Parathyroid adenoma (tissue), 2 donors: ENCODE results near the gene CACHD1.

Experiments used
- H2AFZ ChIP-seq: fragments of 300-600 bp; sonication (generic); one replicate; pipeline ENCODE4 v1.7.0; 2017; ENCODE audit warnings: antibody characterized with exemption, mild to moderate bottlenecking
- H3K27ac ChIP-seq: fragments of 300-600 bp; sonication (generic); one replicate; pipeline ENCODE4 v1.7.0; 2017
- H3K27me3 ChIP-seq: fragments of 300-600 bp; sonication (generic); one replicate; pipeline ENCODE4 v1.7.0; 2017; ENCODE audit warnings: low read length; ENCODE audit not compliant: control insufficient read depth, insufficient read depth
- H3K36me3 ChIP-seq: fragments of 300-600 bp; sonication (generic); one replicate; pipeline ENCODE4 v1.7.0; 2017; ENCODE audit warnings: low read length; ENCODE audit not compliant: control insufficient read depth, insufficient read depth
- H3K4me1 ChIP-seq: fragments of 300-600 bp; sonication (generic); one replicate; pipeline ENCODE4 v1.7.0; 2017; ENCODE audit warnings: control low read depth
- H3K4me2 ChIP-seq: fragments of 300-600 bp; sonication (generic); one replicate; pipeline ENCODE4 v1.7.0; 2017; ENCODE audit warnings: low read length
- H3K4me3 ChIP-seq: fragments of 300-600 bp; sonication (generic); one replicate; pipeline ENCODE4 v1.7.0; 2017; ENCODE audit warnings: low read depth, low read length
- H3K79me2 ChIP-seq: fragments of 300-600 bp; sonication (generic); one replicate; pipeline ENCODE4 v1.7.0; 2017; ENCODE audit warnings: control low read depth
- H3K9ac ChIP-seq: fragments of 300-600 bp; sonication (generic); one replicate; pipeline ENCODE4 v1.7.0; 2017; ENCODE audit warnings: mild to moderate bottlenecking
- H3K9me3 ChIP-seq: fragments of 300-600 bp; sonication (generic); one replicate; pipeline ENCODE4 v1.7.0; 2017; ENCODE audit warnings: low read length; ENCODE audit not compliant: control insufficient read depth
- TF ChIP-seq, protein P1 (sequence below): fragments of 300-600 bp; sonication (generic); IDR thresholded peaks from one replicate; pipeline ENCODE4 v1.7.0; 2017; ENCODE audit warnings: antibody characterized with exemption, mild to moderate bottlenecking
- donor health status: primary hyperparathyroidism.

CACHD1 gene

DNA sequence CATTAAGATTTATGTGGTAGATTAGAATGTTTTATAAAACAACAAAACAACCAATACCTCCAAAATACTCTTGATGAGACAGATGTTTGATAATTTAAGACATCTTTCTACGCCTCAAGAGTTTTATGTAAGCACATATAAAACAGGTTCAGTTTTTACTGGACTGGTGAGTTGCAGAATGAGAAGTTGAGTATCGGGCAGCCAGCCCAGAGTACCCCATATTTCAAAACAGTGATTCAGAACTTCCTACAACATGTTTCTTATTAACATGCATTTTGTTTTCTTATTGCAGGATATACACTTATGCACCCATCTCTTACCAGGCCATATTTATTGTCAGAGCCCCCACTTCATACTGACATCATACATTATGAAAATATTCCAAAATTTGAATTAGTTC, 183.5 kb downstream of the CACHD1 start:
- Histone ChIP-seq H3K79me2 (no peaks in the 10 kb centered on the region), H3K4me1 (no peaks in the 10 kb centered on the region), H3K4me2 (no peak overlapping the region), H3K27me3 (no peaks in the 10 kb centered on the region), H3K9me3 (no peaks in the 10 kb centered on the region), H3K27ac (no peak overlapping the region), H2AFZ (no peak overlapping the region), H3K36me3 (no peaks in the 10 kb centered on the region), H3K9ac (no peak overlapping the region), H3K4me3 (no peak overlapping the region)
- TF ChIP-seq, protein P1, sequence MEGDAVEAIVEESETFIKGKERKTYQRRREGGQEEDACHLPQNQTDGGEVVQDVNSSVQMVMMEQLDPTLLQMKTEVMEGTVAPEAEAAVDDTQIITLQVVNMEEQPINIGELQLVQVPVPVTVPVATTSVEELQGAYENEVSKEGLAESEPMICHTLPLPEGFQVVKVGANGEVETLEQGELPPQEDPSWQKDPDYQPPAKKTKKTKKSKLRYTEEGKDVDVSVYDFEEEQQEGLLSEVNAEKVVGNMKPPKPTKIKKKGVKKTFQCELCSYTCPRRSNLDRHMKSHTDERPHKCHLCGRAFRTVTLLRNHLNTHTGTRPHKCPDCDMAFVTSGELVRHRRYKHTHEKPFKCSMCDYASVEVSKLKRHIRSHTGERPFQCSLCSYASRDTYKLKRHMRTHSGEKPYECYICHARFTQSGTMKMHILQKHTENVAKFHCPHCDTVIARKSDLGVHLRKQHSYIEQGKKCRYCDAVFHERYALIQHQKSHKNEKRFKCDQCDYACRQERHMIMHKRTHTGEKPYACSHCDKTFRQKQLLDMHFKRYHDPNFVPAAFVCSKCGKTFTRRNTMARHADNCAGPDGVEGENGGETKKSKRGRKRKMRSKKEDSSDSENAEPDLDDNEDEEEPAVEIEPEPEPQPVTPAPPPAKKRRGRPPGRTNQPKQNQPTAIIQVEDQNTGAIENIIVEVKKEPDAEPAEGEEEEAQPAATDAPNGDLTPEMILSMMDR: no peak

DNA sequence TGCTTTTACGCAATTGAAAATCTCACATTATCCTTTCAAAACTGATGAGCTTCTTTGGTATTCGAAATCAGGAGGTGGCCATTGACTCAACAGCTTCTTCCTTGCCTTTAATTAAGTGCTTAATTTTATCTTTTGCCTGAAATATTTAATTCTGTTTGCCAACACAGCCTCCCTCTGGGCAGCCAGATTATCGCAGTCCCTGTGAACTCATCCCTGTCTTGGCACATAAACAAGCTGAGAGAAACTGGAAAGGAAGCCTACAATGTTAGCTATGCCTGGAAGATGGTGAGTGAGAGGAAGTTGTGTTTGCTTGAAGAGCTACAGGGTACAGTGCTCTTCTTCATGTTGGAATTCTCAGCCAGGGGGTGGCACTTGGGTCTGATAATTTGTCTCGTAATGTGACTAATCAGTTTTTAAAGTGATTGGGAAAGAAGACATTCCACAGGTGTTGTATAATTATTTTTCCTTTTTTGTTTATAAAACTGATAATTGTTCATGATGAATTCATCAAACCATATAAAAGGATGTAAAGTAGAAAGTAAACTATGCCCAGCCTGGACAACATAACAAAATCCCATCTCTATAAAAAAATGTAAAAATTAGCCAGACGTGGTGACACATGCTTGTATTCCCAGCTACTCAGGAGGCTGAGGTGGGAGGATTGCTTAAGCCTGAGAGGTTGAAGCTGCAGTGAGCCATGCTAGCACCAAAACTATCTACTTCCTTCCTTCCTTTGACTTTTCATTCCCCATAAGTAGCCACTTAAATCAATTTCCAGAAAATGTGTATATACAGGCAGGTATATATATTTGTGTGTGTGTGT, 184.8 kb downstream of the CACHD1 start:
- Histone ChIP-seq H3K4me2 (no peak overlapping the region), H2AFZ (no peak overlapping the region), H3K27ac (no peak overlapping the region), H3K9ac (no peak overlapping the region), H3K27me3 (no peaks in the 10 kb centered on the region), H3K79me2 (no peaks in the 10 kb centered on the region), H3K4me1 (no peaks in the 10 kb centered on the region), H3K9me3 (no peaks in the 10 kb centered on the region), H3K36me3 (no peaks in the 10 kb centered on the region), H3K4me3 (no peak overlapping the region)
- TF ChIP-seq, protein P1: peak; percentile 9

DNA sequence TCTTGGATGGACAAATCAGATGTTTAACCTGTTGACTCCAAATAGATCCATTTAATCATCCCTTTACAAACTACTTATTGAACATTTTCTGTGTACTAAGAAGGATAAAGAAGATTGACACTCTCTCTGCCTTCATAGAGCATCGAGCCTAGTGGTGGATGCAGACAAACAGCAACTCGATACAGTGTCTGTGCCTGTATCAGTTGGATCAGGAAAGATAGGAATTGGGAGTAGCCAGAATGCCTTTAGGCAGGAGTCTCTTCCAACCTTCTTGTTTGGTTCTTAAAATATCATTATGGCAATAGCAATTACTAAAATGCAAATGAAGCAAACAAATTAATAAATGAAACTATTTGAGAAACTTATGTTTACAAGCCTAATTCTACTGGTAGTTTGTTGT, 185.9 kb downstream of the CACHD1 start:
- no peaks in the 10 kb centered on the region for H3K9me3 ChIP-seq
- no peak overlapping the region for H3K4me3 ChIP-seq
- H3K27me3 ChIP-seq: no peaks in the 10 kb centered on the region
- no peak overlapping the region for H3K27ac ChIP-seq
- no peaks in the 10 kb centered on the region for H3K36me3 ChIP-seq
- TF ChIP-seq, protein P1: no peak
- H3K4me2 ChIP-seq: no peak overlapping the region
- no peak overlapping the region for H3K9ac ChIP-seq
- no peaks in the 10 kb centered on the region for H3K4me1 ChIP-seq
- H3K79me2 ChIP-seq: no peaks in the 10 kb centered on the region
- H2AFZ ChIP-seq: no peak overlapping the region

DNA sequence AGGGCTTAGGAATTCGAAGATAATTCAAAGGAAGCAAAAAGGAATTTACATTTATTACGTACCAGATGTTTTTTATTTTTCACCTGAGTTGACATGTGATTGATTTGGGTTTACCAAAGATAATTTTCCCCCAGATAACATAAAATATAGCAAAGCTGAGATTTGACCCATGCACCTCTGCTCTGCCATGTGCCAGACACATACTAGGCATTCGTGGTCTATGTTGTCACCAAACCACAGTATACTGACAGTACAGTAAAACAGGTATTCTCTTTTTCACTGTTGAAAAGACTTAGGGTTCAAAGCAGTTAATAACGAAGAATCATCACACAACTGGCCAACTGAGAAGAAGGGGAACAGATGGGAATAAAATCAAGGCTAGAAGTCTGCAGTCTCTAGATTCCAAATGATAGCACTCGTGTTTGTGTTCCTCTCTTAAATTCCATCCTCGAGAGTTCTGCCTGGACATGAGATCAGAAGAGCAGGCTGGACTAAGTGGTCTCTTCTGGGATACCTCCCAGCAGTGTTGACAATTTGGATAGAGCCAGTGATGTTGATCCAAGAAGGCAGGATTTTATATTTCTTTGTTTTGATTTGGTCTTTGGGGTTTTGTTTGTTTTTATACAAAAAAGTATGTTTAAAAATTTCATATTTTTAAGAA, 189.7 kb downstream of the CACHD1 start:
- Histone ChIP-seq H3K27me3 (no peaks in the 10 kb centered on the region), H2AFZ (no peak overlapping the region), H3K27ac (no peak overlapping the region), H3K36me3 (no peaks in the 10 kb centered on the region), H3K9ac (no peak overlapping the region), H3K4me3 (no peak overlapping the region), H3K79me2 (no peaks in the 10 kb centered on the region), H3K4me1 (no peaks in the 10 kb centered on the region), H3K9me3 (no peaks in the 10 kb centered on the region), H3K4me2 (no peak overlapping the region)
- TF ChIP-seq, protein P1: no peak
